HG02885 (cell line): Measurements from ENCODE around the gene ZNF385B.

ENCODE experiments used
- ATAC-seq: cut with Tn5 transposase; IDR thresholded peaks from one replicate; pipeline ENCODE4 v1.9.1; 2021; ENCODE audit warnings: mild to moderate bottlenecking; ENCODE audit not compliant: unreplicated experiment, poor library complexity

Gene ZNF385B

GRCh38 chr2:179857236-179857635 is 4.2 kb downstream of the ZNF385B start:
- ATAC-seq = no peak

- no peak for ATAC-seq
These were observed 5.2 kb downstream of the ZNF385B start for GRCh38 chr2:179856205-179856604.

GRCh38 chr2:179855673-179856072 is 5.7 kb downstream of the ZNF385B start:
- no peak for ATAC-seq

GRCh38 chr2:179854891-179855290 is 6.5 kb downstream of the ZNF385B start:
- ATAC-seq = no peak

- ATAC-seq = no peak
These were observed 8.3 kb downstream of the ZNF385B start for GRCh38 chr2:179853108-179853507.

GRCh38 chr2:179850188-179850587 is 11.2 kb downstream of the ZNF385B start:
- no peak for ATAC-seq

- ATAC-seq = no peak
These were observed 11.7 kb downstream of the ZNF385B start for GRCh38 chr2:179849719-179850118.

GRCh38 chr2:179843541-179843940 is 17.9 kb downstream of the ZNF385B start:
- no peak for ATAC-seq

GRCh38 chr2:179842498-179843153 is 18.8 kb downstream of the ZNF385B start:
- ATAC-seq = peak; percentile 63

GRCh38 chr2:179840840-179841239 is 20.6 kb downstream of the ZNF385B start:
- ATAC-seq = no peak

GRCh38 chr2:179837408-179837807 is 24.0 kb downstream of the ZNF385B start:
- ATAC-seq = no peak

GRCh38 chr2:179830043-179830787 is 31.2 kb downstream of the ZNF385B start:
- no peak for ATAC-seq

GRCh38 chr2:179826297-179826696 is 35.1 kb downstream of the ZNF385B start:
- ATAC-seq = no peak

GRCh38 chr2:179825494-179825893 is 35.9 kb downstream of the ZNF385B start:
- no peak for ATAC-seq

- no peak for ATAC-seq
These were observed 36.5 kb downstream of the ZNF385B start for GRCh38 chr2:179824961-179825360.

- ATAC-seq = no peak
These were observed 38.9 kb downstream of the ZNF385B start for GRCh38 chr2:179822540-179822939.

- ATAC-seq = no peak
These were observed 42.9 kb downstream of the ZNF385B start for GRCh38 chr2:179818546-179818945.

- ATAC-seq = no peak
These were observed 44.1 kb downstream of the ZNF385B start for GRCh38 chr2:179817181-179817841.

GRCh38 chr2:179814050-179814449 is 47.4 kb downstream of the ZNF385B start:
- ATAC-seq = no peak

- ATAC-seq = no peak
These were observed 48.9 kb downstream of the ZNF385B start for GRCh38 chr2:179812501-179812900.

- no peak for ATAC-seq
These were observed 50.4 kb downstream of the ZNF385B start for GRCh38 chr2:179811042-179811441.
